ENCODE data around the gene MYL6.
"Not testable (repeated sequence)": the region's sequence is repeated elsewhere in the genome, so short reads cannot be mapped to it uniquely, and the experiment has no call there.

The MYL6 gene

DNA sequence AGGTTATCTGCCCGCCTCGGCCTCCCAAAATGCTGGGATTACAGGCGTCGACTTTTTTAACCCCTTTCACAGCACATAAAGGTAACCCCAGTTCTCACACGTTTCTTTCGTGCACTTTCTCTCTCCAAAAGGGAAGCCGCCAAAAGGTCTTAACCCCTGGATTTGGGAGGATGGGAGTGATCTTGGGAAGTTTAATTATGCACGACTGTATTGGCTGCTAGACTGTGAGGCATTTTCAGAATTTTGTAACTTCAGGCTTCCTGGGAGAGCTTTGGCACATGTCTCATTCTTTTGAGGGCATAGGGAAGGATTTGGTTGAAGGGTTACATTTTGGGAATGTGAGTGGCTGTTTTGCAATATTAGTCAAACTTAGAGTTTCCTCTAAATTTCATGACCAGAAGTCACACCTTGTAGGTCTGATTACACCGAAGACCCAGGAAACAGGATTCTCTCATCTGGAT is 32.6 kb downstream of the MYL6 start:
- DNase-seq: no peak

DNA sequence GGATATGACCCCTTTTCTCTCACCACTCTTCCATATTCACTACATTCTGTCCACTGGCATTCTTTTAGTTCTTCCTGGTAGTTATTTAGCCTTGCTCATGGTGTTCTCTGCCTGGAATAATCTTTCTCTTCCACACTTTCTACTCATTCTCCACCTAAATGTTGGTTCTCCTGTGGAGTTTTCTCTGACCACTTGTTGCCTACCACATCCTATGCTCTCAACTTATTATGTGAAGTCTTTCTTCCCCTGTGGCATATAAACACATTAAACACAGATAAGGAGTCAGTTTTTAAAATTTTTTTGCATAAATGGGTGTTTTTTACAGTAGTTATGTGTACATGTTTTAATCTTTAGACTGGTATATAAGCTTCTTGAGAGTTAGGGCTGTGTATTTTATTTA is 34.4 kb downstream of the MYL6 start:
- no peak for DNase-seq

DNA sequence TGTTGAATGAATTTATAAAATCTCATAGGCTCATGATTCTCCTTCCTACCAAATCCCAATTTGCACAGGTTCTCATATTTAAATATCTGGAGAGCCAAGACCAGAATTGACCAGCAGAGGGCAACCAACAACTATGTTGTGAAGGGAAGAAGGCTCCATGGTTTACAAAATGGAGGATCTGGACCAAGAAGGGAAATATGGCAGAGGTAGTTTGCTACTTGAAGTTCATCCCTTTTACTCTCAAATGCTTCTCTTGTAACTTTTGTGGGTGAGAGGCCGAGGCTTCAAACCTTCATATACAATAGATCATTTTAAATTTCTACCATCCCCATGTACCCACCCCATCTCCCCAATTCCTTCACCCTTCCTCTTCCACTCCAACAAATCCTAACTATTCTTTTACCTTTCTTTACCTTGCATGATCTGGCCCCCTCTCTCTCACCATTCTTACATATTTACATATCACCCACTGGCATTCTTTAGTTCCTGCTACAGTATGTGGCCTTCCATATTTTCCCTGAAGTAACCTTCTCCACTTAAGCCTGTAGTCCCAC is 34.9 kb downstream of the MYL6 start:
- DNase-seq: peak; percentile 35

DNA sequence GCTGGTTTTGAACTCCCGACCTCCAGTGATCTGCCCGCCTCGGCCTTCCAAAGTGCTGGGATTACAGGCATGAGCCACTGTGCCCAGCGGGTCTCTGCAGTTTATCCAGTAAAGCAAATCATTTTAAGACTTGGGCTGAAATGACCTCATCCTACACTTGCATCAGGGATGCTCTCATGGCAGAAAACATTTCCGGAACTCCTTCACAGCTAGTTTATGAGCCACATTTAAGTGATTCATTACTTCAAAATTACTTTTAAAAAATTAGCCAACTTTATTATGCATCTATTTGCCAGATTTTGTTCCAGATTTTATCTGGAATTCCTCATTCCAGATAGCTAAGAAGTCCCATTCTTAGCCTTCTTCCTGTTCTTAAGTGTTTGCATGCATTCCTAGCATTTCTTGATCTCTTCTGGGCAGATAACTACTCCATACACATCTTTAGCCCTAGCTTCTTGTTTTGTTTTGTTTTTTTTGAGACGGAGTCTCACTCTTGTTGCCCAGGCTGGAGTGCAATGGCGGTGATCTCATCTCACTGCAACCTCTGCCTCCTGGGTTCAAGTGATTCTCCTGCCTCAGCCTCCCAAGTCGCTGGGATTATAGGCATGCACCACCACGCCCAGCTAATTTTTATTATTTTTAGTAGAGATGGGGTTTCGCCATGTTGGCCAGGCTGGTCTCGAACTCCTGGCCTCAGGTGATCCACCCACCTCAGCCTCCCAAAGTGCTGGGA is 38.8 kb downstream of the MYL6 start:
- DNase-seq: not testable (repeated sequence)

DNA sequence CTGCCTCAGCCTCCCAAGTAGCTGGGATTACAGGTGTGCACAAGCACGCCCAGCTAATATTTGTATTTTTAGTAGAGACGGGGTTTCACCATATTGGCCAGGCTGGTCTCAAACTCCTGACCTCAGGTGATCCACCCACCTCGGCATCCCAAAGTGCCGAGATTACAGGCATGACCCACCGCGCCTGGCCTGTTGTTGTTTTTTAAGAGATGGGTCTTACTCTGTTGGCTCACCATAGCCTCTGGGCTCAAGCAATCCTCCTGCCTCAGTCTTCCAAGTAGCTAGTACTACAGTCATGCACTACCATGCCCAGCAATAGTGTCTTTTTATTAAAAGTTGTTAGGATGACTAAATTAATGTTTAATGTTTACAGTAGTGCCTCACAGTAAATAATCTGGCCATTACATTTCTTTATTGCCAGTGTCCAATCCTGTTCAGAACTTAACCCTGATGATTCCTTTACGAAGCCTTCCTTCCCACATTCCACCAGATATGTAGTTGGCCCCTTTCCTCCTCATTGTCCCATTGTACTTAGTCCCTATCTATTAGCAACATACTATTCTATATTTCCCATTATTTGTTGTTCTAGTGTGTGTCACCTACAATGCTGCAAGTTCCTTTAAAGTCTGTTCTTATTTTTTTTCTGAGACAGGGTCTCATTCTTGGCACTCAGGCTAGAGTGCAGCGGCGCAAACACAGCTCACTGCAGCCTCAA is 39.9 kb downstream of the MYL6 start:
- no peak for DNase-seq

DNA sequence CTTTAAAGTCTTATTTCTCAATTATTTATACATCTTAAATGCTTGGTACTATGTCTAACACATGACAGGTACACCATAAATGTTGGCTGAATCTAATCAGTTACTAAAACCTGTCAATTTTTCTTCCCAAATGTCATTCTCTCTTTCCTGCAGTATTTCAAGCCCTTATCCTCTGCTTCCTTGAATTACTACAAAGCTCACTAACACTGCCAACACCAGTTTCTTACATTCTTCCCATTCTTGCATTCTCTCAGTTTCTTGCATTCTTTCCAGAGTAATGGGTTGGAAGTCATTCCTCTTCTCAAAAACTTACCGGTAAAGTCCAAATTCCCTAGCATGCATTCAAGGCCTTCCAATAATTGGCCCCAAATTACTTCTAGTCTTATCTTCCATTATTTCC is 40.7 kb downstream of the MYL6 start:
- DNase-seq: no peak

DNA sequence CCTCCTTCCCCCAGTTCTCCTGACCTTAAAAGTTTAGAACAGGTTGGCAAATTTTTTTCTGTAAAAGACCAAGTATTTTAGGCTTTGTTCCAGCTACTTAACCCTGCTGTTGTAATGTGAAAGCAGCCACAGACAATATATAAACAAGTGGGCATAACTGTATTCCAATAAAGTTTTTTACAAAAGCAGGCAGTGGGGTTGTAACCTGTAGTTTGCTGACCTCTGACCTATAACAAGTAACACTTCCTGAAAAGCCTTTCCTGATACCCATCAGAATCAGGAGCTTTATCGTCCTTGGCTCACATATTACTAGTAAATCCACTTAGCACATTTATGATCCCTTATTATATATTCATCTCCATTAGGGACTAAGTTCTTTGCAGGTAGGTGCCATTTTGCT is 44.2 kb downstream of the MYL6 start:
- DNase-seq: no peak

DNA sequence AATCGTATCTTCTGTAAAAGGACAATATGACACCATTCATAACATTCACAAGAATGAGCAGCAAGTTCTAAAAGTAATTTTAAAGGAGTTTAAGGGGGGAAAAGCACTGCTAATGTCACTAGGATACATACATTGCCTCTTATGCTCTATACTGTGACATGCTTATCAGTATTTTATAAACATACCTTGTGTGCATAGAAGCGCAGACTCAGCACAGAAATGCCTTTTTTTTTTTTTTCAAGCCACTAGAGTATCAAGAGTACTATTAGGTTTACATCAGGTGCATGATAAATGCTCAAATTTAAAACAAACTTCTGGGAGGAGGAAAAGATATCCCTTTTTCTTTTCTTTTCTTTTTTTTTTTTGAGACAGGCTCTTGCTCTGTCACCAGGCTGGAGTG is 44.7 kb downstream of the MYL6 start:
- no peak for DNase-seq

DNA sequence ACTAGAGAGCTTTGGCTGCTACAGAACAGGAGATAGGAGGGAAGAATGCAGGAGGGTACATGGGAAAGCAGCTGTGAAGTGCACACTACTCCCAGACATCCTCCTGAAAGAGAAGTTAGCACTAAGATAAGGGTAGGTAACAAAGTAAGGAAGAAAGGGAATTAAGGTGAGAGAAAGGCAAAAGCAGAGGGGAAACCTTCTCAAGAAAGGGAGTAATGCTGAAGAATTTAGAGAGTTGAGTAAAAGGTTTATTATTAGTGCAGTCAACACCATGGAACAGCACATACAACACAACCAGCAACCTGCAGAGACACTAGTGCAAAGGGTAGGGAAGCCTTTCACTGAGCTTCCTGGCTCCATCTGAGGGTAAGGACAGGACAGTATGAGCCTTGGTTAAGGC is 46.1 kb downstream of the MYL6 start:
- no peak for DNase-seq

DNA sequence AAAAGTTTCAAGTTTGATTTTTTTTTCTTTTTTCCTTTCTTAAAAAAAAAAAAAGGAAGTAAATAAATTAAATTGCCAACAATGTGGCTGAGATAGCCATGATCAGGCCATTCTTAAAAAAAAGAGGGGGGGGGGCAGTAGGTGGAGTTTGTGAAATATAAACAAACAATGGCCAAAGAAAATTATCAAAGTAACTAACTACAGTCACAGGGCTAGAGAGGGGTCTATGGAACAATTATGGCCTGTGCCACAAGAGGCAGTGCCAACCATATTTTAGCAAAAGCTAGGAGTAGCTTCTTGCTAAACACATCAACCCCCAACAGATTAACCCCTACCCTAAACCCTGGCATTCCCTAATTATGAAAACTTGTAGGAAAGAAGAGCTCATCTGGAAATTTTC is 47.3 kb downstream of the MYL6 start:
- no peak for DNase-seq

DNA sequence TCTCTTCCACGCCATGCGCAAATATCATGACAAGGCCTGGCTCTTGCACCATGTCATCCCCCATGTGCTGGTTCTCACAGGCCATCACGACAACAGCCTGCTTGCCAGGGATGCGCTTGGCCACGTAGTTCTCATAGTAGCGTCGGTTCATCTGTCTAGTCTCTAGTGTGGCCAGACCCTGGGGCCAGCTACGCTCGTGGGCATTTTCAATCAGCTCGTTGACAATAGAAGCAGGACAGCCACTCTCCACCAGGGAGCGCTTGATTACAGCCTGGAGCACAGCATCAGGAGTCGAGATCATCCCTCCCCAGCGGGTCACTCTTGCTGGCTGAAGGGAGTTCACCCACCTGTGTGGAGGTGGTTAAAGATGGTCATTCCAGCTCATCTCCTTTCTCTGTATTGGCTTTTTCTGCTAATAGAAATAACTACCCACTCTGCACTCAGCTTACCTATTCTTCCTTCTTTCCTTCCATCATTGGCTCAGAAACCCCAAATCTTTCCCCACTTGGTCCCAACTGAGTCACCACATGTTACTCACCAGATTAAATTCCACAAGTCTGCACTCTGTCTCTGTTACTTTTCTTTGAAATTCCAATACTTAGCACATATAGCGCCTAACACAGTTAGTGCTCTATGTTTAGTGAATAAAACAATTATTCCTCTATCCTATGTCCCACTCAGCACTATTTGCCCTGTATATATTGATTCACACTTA is 48.5 kb downstream of the MYL6 start:
- peak; percentile 40 for DNase-seq

DNA sequence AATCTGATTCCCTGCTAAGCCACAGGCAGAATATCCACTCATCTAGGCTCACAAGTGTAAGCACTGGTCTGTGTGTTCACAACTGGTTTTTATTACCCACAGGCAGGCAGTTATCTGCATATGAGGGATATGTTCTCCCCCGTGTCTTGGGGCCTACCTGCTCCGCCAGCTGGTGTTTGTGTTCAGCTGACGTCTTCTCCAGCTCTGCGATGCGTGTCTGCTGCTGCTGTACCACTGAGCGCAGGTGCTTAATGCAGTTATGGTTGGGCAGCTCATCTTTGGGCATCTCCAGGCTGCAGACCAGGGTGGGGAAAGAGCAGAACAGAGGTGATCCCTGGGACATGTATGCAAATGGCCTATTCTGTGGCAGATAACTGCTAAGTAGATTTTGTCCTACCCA is 49.8 kb downstream of the MYL6 start:
- DNase-seq: no peak

All from activated T-cell treated with anti-CD3 and anti-CD28 coated beads, Interleukin-2, amount 50 U/mL, for 1 hour (primary cell).